ENCODE results near the gene MIDN. TPM values are rescaled to one million over a fixed set of nuclear protein-coding genes. Genes with fewer than 3 reads are reported as not detected.

The MIDN gene
- total RNA-seq, 6 experiments from 2014 or later, result 58.4 to 73.3 (median 67.4) TPM

GRCh38 chr19:1281569-1282287 is 33.3 kb downstream of the MIDN start:
- TF ChIP-seq, protein P1, sequence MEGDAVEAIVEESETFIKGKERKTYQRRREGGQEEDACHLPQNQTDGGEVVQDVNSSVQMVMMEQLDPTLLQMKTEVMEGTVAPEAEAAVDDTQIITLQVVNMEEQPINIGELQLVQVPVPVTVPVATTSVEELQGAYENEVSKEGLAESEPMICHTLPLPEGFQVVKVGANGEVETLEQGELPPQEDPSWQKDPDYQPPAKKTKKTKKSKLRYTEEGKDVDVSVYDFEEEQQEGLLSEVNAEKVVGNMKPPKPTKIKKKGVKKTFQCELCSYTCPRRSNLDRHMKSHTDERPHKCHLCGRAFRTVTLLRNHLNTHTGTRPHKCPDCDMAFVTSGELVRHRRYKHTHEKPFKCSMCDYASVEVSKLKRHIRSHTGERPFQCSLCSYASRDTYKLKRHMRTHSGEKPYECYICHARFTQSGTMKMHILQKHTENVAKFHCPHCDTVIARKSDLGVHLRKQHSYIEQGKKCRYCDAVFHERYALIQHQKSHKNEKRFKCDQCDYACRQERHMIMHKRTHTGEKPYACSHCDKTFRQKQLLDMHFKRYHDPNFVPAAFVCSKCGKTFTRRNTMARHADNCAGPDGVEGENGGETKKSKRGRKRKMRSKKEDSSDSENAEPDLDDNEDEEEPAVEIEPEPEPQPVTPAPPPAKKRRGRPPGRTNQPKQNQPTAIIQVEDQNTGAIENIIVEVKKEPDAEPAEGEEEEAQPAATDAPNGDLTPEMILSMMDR (IDR thresholded peaks at IDR 0.05), result no peak
- DNase-seq, result no peak
- Mint-ChIP-seq H3K9me3 (no peaks in the 10 kb centered on the region), H3K27me3 (ENCODE audit: insufficient read depth) (peaks cover 18% of the 10 kb centered on the region), H3K4me1 (ENCODE audit: low read depth) (peaks cover 12% of the 10 kb centered on the region), H3K27ac (no peak overlapping the region), H3K4me3 (no peak overlapping the region), H3K36me3 (ENCODE audit: low read depth) (peaks cover 9% of the 10 kb centered on the region; the same call in 1 of the 2 replicates)

DNA sequence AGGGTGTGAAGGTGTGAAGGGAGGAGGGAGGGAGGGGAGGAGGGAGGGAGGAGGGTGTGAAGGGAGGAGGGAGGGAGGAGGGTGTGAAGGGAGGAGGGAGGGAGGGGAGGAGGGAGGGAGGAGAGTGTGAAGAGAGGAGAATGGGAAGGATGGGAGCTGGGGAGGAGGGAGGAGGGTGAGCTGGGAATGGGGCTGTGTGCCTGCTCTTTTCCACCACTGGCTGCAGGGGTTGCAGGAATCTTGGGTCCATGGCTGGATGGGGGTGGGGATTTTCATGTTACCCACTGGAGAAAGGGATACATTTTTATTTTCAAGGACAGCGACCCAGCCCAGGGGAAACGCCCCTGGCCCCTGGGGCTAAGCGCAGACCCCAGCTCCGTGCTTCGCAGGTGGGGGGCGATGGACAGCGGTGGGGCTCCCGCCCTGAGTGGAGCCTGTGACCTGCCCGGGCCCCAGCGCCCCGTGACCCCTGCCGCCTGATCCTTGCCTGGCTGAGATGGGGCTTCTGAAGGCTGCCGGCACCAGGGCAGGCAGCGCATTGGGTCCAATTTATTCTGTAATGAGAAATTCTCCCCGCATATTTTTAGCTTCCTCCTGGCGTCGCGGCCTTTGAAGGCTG is 34.3 kb downstream of the MIDN start:
- H3K9me3 Mint-ChIP-seq, result no peaks in the 10 kb centered on the region
- peaks cover 6% of the 10 kb centered on the region; the same call in 1 of the 2 replicates for H3K36me3 Mint-ChIP-seq (ENCODE audit: low read depth)
- TF ChIP-seq, protein P1 (IDR thresholded peaks at IDR 0.05), result no peak
- H3K4me1 Mint-ChIP-seq (ENCODE audit: low read depth), result peaks cover 9% of the 10 kb centered on the region; the same call in 1 of the 2 replicates
- no peak for DNase-seq
- no peak overlapping the region for H3K27ac Mint-ChIP-seq
- peaks cover 16% of the 10 kb centered on the region for H3K27me3 Mint-ChIP-seq (ENCODE audit: insufficient read depth)
- no peak overlapping the region for H3K4me3 Mint-ChIP-seq

DNA sequence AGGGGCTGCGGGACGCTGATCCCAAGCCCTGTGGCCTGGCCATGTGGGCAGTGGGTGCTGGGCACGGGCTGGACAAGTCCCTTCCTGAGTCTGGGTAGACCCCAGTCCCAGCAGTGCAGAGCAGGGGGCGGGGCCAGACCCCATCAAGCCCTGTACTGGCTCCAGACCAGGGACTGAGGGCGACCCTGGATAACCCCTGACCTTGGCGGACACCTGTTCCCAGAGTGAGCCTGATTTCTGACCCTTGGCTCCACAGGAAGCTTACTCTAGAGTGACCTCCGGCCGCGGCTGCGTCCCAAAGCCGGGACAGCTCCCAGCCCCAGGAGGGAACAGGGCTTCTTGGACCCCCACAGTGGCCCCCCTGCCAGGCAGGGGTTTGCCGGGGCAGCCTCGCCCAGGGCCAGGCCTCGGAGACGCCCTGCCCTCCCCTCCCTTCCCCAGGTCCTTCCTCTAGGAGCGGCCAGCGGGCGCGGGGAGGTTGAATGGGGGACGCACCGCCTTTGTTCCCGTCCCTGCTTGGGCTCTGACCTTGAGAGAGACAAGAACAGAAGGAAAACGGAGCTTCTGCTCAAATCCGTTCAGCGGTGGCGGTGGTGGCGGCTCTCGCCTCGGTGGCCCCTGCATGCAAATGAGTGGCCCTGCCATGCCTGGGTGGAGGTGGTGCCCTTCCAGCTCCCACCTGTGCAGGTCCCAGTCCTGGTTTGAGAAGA is 35.0 kb downstream of the MIDN start:
- H3K9me3 Mint-ChIP-seq, result no peaks in the 10 kb centered on the region
- H3K27ac Mint-ChIP-seq, result no peak overlapping the region
- H3K27me3 Mint-ChIP-seq (ENCODE audit: insufficient read depth), result peaks cover 17% of the 10 kb centered on the region
- H3K36me3 Mint-ChIP-seq (ENCODE audit: low read depth), result peaks cover 6% of the 10 kb centered on the region; the same call in 1 of the 2 replicates
- H3K4me1 Mint-ChIP-seq (ENCODE audit: low read depth), result peaks cover 9% of the 10 kb centered on the region; the same call in 1 of the 2 replicates
- no peak overlapping the region for H3K4me3 Mint-ChIP-seq
- TF ChIP-seq, protein P1 (IDR thresholded peaks at IDR 0.05), result no peak
- DNase-seq, result no peak

DNA sequence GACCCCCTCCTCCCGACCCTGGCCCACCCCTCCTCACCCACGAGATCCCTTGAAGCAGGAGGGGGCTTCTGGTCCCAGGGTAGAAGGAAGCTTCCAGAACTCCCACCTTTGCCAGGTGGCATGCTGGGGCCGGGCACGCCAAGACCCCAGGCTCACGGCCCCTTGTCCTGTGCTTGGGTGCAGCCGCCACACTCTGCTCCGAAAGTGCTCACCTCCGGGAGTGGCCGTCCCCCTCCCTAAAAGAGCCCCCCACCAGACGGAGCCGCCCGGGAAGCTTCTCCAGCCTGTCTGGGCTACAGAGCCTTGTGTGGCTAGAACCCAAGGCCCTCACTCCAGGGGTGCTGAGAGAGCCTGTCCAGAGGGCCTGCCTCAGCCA is 35.5 kb downstream of the MIDN start:
- peaks cover 9% of the 10 kb centered on the region; the same call in 1 of the 2 replicates for H3K4me1 Mint-ChIP-seq (ENCODE audit: low read depth)
- no peaks in the 10 kb centered on the region for H3K9me3 Mint-ChIP-seq
- TF ChIP-seq, protein P1 (IDR thresholded peaks at IDR 0.05), result no peak
- no peak overlapping the region for H3K27ac Mint-ChIP-seq
- peaks cover 20% of the 10 kb centered on the region for H3K27me3 Mint-ChIP-seq (ENCODE audit: insufficient read depth)
- peaks cover 6% of the 10 kb centered on the region; the same call in 1 of the 2 replicates for H3K36me3 Mint-ChIP-seq (ENCODE audit: low read depth)
- H3K4me3 Mint-ChIP-seq, result no peak overlapping the region
- DNase-seq, result no peak

- TF ChIP-seq, protein P1 (IDR thresholded peaks at IDR 0.05), result no peak
- H3K4me3 Mint-ChIP-seq, result no peak overlapping the region
- DNase-seq, result no peak
- peaks cover 9% of the 10 kb centered on the region; the same call in 1 of the 2 replicates for H3K4me1 Mint-ChIP-seq (ENCODE audit: low read depth)
- peaks cover 6% of the 10 kb centered on the region; the same call in 1 of the 2 replicates for H3K36me3 Mint-ChIP-seq (ENCODE audit: low read depth)
- H3K27me3 Mint-ChIP-seq (ENCODE audit: insufficient read depth), result peaks cover 24% of the 10 kb centered on the region
- H3K27ac Mint-ChIP-seq, result no peak overlapping the region
- no peaks in the 10 kb centered on the region for H3K9me3 Mint-ChIP-seq
Measured at GRCh38 chr19:1284293-1284978, 36.1 kb downstream of the MIDN start.

All from HFFc6 (cell line).